ENCODE measurements around the gene ARHGAP22.

Gene ARHGAP22

DNA sequence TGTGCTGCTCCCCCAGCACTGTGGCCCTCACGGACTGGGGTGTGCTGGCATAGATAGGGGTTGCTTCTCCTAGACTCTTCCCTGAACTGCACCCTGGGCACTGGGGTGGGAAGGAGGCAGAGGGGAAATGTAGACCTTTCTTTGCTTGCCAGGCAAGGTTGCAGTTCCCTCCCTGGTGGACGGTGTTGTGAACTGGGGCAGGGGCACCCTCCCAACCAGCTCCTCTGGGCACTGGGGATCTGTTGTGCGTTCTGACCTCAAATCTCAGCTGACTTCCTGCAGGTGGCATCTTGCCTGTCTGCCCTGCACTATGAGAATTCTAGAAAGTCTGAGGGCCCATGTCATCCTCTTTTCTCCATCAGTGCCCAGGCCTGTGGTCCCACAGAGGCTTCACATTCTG lies 53.9 kb downstream of the ARHGAP22 start:
- DNase-seq = no peak

DNA sequence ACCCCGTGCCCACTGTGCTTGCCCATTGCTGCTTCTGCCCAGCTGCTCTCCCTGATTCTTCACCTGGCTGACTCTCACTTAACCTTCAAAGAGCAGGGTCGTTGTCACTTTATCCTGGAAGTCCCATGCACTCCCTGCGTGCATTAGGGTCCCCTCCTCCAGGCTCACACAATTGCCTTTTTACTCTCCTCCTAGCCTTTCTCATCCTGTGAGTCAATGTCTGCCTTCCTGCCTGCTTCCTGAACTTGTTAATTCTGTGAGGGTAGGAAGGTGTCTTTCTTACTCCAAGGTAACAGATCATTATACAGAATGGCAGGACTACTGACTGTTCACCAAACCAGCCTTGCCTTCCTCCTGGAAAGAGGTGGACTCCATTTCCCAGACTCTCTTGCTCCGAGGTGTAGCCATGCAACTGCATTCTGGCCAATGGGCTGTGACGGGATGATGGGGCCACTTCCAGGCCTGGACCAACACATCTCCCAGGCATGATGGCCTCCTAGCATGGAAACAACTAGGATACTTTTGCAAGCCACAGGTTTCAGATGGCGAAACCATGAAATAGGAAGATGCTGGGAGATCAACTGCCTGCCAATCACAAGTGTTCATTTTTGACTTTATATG lies 54.7 kb downstream of the ARHGAP22 start:
- DNase-seq = no peak

DNA sequence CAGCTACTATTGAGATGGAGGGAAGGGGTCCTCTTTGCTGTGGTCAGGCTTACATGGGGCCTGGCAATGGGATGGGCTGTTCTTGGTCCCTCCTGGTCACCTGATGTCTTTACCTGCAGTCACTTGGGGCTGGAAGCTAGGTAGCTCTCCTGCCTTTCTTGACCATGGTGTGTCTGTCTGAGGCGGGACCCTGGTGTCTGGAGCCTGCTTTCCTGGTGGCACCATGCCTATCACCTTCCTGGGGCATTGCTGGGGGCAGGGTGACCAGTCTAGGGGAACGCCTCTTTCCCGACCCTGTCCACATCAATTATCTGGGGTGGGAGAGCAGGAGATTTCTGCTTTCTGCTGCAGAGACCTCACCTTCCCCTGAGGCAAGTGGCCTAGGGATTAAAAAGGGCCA lies 55.6 kb downstream of the ARHGAP22 start:
- DNase-seq = no peak

DNA sequence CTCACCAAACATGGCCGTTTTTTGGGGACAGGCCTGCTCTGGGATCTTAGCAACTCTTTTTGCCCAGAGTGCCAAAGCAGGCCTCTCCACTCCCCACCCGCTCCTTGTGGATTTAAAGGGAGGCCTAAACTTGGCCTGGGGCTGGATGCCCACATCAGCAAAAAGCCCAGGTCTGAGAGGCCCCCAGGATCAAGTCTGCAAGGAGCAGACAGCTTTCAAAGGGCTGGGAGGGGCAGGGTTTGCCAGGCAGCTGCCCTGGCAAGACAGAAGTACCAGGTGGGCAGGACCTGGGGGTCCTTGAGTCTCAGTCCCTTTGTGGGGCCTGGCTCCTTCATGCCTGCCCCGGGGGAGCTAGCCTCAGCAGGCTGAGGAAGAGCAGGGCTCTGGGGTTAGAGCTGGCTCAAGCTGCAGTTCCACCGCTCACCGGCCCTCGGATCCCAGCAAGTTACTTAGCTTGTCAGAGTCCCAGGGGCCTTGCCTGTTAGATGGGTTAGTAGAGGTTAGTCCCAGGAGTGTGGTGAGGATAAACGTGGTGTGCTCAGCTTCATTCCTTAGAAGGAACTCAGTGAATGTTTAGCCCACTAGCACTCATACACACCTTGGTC lies 56.2 kb downstream of the ARHGAP22 start:
- no peak for DNase-seq

- no peak for DNase-seq
Measured at GRCh38 chr10:48547981-48548380, 56.9 kb downstream of the ARHGAP22 start.

DNA sequence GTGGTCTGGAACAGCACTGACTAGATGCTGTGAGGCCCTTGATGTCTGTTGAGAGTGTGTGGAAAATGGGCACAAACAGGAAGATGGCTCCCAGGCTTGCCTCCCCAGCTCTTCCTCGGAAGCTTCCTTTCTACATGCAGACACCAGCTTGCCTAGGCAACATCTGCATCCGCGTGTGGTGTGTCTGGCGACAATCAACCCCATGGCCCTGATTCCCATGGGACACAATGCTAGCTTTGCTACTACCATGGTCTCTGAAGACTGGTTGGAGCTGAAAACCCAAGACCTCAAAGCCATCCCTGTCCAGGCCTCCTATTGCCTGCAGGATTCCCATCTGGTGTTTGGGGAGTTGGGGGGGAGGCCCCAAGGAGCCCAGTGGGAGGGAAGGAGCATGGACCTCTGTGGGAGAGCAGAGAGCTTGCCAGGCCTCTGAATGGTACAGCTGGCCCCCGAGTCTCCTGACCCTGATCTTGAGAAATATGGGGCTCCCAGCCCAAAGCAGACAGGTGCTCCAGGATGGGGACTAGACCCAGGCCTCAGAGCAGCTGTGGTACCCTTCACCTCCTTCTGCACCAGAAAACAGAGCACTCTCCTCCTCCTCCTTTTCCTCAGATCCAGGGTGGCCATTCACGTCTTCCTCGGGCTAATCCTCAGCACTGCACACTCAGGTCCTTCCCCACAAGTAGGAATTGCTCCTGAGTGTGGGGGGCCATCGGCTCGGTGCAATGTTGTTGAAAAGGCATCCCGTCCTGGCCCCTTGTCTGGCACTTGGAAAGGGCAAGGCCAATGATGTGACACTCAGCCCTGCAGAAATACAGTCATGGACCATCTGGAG lies 57.6 kb downstream of the ARHGAP22 start:
- DNase-seq = no peak

- DNase-seq = no peak
Measured at GRCh38 chr10:48545462-48546145, 59.3 kb downstream of the ARHGAP22 start.

DNA sequence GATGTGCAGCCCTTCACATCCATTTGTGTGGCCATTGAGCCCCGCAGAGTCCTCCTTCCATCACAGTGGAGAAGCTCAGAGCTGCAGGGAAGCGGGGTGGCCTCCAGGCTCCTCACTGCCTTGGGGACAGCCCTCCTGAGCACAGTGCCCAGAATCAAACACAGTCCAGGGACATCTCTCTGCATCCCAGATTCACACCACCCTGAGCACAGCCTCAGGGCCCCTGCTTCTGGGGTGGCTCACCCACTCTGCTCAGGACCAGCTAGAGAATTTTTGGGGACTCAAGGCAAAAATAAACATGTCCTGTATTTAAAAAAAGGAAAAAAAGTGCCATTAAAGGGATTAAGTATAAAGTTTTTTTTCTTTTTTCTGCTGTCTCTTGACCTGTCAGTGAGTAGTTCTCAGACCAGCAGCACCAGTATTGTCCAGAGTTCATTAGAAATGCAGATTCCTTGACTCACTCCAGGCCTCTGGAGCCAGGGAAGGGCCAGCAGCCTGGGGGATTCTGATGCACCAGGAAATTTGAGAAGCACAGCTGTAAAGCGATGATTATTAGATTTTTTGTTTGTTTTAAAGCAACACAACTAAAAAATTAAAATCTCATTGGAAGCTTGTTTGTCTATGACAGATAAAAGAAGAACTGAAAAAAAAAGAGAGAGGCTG lies 61.6 kb downstream of the ARHGAP22 start:
- no peak for DNase-seq

DNA sequence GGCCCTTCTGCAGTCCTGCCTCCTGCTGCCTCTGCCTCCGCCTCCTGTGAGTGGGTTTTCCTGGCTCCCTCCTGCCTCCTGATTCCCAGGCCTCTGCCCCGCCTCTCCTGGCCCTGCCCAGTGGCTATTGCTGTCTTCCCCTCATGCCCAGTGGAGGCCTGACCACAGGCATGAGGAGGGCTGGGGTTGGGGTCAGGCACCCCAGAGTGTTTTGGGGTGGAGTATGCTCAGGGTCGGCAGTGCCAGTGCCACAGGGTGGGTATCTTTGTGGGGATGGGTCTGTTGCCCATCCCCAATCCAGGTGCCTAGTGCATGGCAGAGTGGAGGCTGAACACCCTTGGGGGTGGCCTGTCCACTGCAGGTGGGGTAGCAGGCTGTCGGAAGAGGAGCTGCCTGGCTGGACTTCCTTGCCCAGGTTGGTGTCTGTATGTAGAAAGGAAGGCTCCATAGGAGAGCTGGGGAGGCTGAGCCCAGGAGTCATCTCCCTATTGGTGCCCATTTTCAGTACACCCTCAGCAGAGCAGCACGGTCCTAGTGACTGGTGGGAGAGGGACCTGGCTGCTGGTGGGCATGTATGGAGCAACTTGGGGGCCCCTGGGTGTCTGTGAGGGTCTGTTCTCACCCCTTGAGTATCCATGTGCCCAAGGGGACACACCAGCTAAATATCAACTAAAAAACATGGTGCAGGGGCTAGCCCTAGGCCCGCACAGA lies 62.2 kb downstream of the ARHGAP22 start:
- DNase-seq = no peak

- DNase-seq = no peak
Measured at GRCh38 chr10:48541144-48541795, 63.6 kb downstream of the ARHGAP22 start.

GRCh38 chr10:48538611-48539010 lies 66.3 kb downstream of the ARHGAP22 start:
- no peak for DNase-seq

DNA sequence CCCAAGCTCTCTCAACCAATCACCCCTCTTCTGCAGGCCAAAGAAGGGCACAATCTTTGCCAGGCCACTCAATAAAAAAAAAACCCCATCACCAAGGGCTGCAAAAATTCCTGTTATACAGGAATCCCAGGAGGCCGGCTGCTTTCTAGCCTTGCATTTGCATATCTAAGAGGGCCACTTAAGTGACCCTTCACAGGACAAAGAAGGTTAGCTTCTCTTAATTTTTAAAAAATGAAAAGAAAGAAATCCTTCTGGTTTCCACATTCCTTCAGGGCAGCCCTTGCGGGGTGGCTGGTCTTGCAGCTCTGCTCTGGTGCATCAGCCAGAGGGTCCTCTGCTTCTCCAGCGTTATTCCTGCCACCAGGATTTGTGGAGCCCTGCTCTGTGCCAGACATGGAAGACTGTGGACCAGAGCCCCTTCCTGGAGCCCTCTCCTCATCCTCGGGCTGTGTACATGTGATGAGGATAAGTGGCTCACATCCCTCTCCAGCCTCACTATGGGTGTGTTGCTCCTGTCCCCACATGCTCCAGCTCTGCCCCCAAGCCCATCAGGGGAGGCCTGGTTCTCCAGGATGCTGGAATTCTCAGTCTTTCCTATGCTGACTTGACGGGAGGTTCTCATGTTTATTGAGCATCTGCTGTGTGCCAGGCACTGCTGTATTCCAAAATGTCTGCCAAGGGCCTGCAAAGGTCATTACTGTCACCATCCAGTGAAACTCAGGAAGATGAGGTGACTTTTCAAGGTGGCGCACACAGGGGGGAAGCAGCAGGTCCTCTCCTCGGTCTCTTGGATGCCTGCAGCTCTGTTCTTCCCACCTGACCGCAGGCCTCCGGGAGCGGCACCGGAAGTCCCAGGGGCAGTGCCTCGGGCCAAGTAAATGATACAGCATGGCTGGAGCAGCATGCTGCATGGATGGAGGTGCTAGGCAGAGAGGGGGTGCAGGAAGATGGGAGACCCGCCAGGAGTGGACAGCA lies 67.7 kb downstream of the ARHGAP22 start:
- no peak for DNase-seq

DNA sequence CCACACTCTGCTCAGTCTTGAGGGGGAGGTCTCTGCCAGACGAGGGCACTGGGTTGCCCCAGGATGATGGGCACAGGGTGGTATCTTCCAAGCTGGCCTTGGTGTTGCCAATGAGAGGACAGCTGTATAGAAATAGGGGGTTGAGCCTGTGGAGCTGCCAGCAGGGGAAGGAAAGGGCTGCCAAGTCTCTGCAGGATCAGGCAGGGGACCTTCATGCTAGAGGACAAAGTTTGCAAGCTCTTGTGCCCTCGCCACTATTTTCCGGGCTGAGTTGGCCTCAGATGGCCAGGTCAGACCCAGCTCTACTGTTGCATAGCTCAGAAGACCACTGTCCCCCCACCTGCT lies 68.7 kb downstream of the ARHGAP22 start:
- DNase-seq = no peak

DNA sequence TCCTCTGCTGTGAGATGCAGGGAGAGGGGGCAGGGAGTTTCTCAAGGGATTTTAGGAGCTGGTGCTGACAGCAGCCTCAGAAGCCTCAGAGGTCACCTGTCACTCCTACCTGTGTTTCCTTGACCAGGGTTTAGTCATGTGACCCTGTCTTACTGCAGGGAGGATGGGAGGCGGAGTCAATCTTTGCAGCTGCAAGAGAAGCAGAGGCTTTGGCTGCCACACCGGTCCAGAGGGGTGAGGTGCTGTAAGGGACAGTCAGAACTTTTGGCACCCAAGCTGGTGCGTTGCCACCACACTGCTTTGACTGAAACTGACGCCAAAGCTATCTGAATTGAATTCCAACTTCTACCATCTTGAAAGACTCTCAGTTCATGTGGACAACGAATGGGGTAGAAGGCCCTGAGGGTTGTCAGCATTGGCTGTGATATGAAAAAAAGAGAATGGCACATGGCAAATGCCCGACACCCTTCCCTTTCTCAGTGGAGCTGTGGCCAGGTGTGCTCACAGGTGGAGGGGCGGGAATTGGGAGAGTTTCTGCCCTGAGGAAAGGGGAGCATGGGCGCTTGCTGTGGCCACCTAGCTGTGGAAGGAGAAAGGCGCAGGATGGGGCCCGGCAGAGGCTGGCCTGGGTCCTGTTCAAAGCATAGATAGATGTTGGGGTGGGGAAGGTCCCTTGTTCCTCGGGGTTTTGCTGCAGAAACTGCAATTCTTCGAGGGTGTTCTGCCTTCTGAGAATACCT lies 69.3 kb downstream of the ARHGAP22 start:
- DNase-seq = no peak

DNA sequence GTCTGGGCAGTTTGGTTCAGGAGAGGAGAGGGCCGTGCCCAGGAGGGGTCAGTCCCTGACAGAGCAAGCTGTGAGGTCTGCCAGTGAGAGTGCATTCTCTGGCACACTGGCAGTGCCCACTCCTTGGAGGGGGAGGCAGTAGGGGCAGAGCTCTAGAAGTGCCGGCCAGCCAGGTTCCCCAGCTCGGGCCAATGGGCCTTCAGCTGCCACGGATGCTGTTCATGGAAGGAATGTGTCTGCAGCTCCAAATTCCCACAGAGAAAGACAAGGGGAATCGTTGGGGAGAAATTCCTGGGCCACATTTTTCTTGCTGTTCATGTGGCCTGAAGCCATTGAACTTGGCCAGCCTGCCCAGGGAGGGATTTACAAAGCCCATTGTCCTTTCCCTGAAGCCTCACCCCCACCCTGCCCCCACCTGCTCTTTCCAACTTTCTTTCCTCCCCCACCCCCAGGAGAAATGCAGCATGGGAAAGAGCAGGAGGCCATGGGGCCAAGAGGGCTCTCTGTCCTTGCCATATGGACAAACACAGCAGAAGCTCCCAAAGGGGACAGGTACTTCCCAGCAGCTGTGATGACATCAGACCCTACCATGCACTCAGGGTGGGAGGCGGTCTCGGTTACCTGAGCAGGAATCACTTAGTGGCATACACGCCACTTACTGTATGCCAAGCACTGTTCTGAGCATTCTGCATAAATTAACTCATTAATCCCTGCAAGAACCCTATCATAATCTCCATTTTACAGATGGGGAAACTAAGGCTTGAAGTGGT lies 70.7 kb downstream of the ARHGAP22 start:
- DNase-seq = no peak

- no peak for DNase-seq
Measured at GRCh38 chr10:48533540-48533939, 71.3 kb downstream of the ARHGAP22 start.

DNA sequence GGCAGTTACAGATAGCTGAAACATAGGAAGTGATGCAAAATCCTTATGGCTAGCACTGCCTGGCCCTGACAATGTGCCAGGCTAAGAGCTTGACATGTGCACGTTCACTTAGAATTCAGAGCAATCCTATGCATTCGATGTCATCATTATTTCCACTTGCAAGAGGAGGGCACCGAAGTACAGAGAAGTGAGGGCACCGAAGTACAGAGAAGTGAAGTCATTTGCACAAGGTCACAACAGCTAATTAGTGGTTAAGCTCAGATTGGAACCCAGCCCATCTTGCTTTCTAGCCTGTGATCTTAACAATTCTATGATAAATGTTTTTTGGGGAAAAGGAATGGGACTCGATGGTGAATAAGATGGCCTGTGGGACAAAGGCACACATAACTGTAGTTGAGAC lies 73.4 kb downstream of the ARHGAP22 start:
- DNase-seq = no peak

DNA sequence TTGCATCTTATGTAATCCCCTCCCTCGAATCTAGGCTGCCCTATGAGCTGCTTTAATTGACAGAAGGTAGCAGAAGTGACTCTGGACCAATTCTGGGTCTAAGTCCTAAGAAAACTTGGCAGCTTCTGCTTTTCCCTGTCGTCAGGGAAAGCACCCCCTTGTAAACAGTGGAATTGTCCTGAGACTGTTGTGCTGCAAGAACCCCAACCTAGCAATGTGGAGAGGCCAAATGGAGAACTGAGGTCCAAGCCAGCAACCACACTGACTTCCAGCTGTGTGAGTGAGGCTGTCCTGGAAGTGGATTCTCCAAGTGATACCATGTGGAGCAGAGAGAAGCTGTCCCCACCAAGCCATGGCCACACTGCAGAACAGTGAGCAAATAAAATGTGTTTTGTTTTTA lies 75.5 kb downstream of the ARHGAP22 start:
- DNase-seq = no peak

GRCh38 chr10:48527756-48528155 lies 77.1 kb downstream of the ARHGAP22 start:
- DNase-seq = no peak
